Coronary artery (tissue), 2 donors: ENCODE measurements around the gene PRKCE.

Experiments
- DNase-seq: peaks from one replicate; pipeline ENCODE4 v3.0.0-alpha.2; 2017; ENCODE audit warnings: low spot score
- H3K27ac ChIP-seq, 2 donors: fragments of 200-600 bp; sonication (generic); one replicate each; pipeline ENCODE4 v1.5.1; 2016 to 2019
- H3K4me3 ChIP-seq: fragments of 200-600 bp; sonication (generic); 2 replicates; pipeline ENCODE4 v1.5.1; 2016; ENCODE audit warnings: mild to moderate bottlenecking, moderate library complexity
- CTCF ChIP-seq: fragments of 200-600 bp; sonication (generic); IDR thresholded peaks from one replicate; pipeline ENCODE4 v1.5.1; 2019; ENCODE audit warnings: antibody characterized with exemption

PRKCE gene

GRCh38 chr2:45962177-45962921 lies 310.9 kb downstream of the PRKCE start:
- H3K27ac ChIP-seq = peak overlapping the region; percentile 14 to 48
- H3K4me3 ChIP-seq = no peak overlapping the region
- TF ChIP-seq CTCF = no peak
- DNase-seq = peak; percentile 79

DNA sequence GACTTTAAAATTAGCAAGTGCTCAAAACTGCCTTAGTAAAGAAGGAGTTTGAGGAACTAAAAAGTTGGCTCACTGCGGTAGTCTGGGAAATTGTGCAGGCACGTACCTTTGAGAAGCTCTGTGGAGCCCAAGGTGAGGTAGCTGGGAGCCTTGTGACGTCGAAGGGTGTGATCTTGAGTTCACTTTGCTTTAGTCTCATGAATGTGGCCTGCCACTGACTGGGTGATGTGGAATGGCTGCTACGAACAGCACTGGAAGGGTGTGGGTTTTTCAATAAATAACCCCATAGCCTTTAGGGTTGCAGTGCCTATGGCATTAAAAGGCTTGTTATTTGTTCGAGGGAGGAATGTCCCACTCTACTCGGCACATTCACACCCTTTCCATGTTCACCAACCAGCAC lies 312.3 kb downstream of the PRKCE start:
- peak; percentile 33 for DNase-seq
- TF ChIP-seq CTCF = no peak
- Histone ChIP-seq H3K4me3 (no peak overlapping the region), H3K27ac (peak overlapping the region in 1 of 2 donors; percentile 66)

DNA sequence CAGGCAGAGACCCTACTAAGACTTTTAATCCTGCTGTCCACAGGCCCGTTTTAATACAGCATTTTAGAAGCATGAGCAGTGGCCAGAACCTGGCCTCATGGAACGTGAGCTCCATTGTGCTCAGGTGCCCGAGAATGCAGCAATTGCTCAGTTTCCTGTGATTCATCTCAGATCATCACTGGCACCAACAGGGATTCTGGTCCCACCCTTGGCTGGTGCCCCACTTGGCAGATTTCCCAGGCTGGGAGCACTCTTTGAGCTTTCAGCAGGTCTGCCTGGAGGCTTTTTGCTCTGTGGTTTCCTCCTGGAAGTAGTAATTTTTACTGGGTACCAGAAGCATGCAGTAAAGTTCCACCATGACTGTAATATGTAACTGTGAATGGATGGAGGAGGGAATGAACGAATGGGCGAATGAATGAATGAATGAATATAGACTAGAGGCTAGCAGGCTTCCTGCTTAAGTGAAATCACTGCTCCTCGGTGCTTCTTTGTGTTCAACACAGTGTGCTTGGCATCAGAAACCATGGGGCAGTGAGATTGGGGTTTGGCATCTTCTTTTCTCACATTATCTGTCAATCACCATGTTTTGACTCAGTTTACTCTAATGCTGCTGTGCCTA lies 312.9 kb downstream of the PRKCE start:
- peak overlapping the region in 1 of 2 donors; percentile 66 for H3K27ac ChIP-seq

GRCh38 chr2:45964906-45965305 lies 313.4 kb downstream of the PRKCE start:
- no peak for DNase-seq
- no peak overlapping the region for H3K27ac ChIP-seq
- TF ChIP-seq CTCF = no peak

More for the DNA sequence above, 312.9 kb downstream of the PRKCE start:
- DNase-seq = peak; percentile 77
- no peak for TF ChIP-seq CTCF
- H3K4me3 ChIP-seq = no peak overlapping the region

DNA sequence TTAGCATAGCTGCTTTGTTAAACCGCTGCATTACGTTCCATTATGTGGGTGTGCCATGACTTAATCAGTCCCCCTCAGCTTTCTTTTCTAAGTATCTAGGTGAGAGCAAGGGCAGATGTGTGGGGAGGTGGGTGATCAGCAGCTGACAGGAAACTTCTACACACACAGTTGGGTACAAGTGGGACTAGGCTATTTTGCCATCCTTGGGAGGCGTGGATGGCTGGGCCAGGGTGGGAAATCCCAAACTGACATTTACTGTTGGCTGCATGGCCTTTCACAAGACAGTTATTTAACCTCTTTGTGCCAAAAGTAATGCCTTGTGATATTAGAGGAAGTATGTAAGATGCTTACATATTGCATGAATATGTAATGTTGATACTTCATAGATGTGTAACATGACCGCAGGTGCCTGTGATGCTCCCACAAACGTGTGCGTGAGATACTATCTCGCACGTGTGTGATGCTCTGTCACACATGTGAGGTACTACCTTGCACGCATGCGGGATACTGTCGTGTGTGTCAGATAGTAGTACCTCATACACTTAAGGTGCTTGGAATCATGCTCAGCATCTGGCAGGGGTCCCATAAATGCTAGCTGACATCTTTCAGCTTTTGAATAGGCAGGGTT lies 314.5 kb downstream of the PRKCE start:
- peak; percentile 9 for DNase-seq
- Histone ChIP-seq H3K4me3 (no peak overlapping the region), H3K27ac (no peak overlapping the region)
- TF ChIP-seq CTCF = no peak

More at GRCh38 chr2:45964906-45965305, 313.4 kb downstream of the PRKCE start:
- H3K4me3 ChIP-seq = no peak overlapping the region

- TF ChIP-seq CTCF = no peak
- Histone ChIP-seq H3K4me3 (no peak overlapping the region), H3K27ac (no peak overlapping the region)
- DNase-seq = peak; percentile 64
These were observed 317.6 kb downstream of the PRKCE start for GRCh38 chr2:45968946-45969584.
